PFSK-1 (cell line): Measurements from ENCODE around the gene PDAP1.

Source experiments
- FOXP2 ChIP-seq: optimal IDR thresholded peaks from 2 replicates; pipeline ENCODE3; 2011; ENCODE audit warnings: borderline replicate concordance, control low read depth, inconsistent platforms; ENCODE audit not compliant: insufficient read depth; ENCODE audit errors: extremely low read length, extremely low read depth
- POLR2AphosphoS5 ChIP-seq: IDR thresholded peaks from 2 replicates; pipeline ENCODE4 v1.6.1; 2012; ENCODE audit warnings: low read depth, mild to moderate bottlenecking, control low read depth, low read length, moderate library complexity
- REST ChIP-seq, 2 experiments: IDR thresholded peaks; 2 replicates each; pipeline versions ENCODE4 v1.6.1 to v1.8.0; 2011 to 2012; ENCODE audit warnings: low read depth in 2 of 2, low read length in 2 of 2, control low read depth in 1 of 2, inconsistent platforms in 1 of 2, mild to moderate bottlenecking in 1 of 2, moderate library complexity in 1 of 2; ENCODE audit not compliant: insufficient read depth in 1 of 2
- SIN3A ChIP-seq: IDR thresholded peaks from 2 replicates; pipeline ENCODE4 v1.6.1; 2012; ENCODE audit warnings: mild to moderate bottlenecking, low read length, moderate library complexity, borderline replicate concordance; ENCODE audit not compliant: insufficient read depth
- TAF1 ChIP-seq: IDR thresholded peaks from 2 replicates; pipeline ENCODE4 v1.6.1; 2012; ENCODE audit warnings: low read length, control low read depth, borderline replicate concordance; ENCODE audit not compliant: insufficient read depth

Gene PDAP1

DNA sequence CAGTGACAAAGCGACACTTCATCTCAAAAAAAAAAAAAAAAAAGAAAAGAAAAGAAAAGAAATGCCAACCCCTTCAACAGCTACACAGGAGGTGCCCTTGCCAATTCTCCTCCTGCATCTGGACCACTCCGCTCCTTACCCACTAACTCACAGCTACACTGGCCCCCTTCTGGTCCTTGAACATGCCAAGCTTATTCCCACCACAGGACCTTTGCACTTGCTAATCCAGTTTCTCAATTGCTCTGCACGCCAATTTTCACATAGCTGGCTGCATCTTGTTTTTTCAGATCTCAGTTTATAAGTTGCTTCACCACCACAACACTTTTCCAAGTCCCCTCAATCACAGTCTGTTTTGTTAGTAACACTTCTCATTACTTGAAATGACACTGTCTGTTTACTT lies 5.5 kb downstream of the PDAP1 start:
- TF ChIP-seq TAF1 = no peak
- TF ChIP-seq REST (IDR thresholded peaks at IDR 0.05; ENCODE audit: insufficient read depth in 1 of 2, low read depth in 2 of 2, low read length in 2 of 2) = no peak
- no peak for TF ChIP-seq SIN3A
- TF ChIP-seq POLR2AphosphoS5 = no peak
- no peak for TF ChIP-seq FOXP2

DNA sequence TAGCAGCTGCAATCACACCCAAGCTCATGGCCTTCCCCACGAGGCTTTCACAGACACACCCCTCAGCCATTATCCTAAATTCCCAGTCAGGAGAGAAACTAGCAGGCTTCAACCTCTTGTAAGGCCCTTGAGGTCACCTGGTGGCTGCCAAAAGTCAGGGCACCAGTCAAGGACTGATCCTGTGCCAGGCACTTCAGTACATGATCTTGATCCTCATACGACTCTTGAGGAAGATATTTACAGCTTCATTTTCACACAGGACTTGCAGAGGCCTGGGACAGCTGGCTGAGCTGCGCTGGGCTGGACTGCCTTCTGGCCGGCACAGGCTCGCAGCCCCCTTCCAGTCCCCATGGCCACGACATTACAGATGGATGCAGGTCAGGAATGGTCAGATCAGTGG lies 8.8 kb downstream of the PDAP1 start:
- TF ChIP-seq REST (IDR thresholded peaks at IDR 0.05; ENCODE audit: insufficient read depth in 1 of 2, low read depth in 2 of 2, low read length in 2 of 2) = no peak
- no peak for TF ChIP-seq TAF1

- TF ChIP-seq POLR2AphosphoS5 = no peak
- TF ChIP-seq TAF1 = no peak
- TF ChIP-seq FOXP2 = no peak
- no peak for TF ChIP-seq SIN3A
- TF ChIP-seq REST (IDR thresholded peaks at IDR 0.05; ENCODE audit: insufficient read depth in 1 of 2, low read depth in 2 of 2, low read length in 2 of 2) = no peak
Observed at GRCh38 chr7:99398891-99399445, 9.4 kb downstream of the PDAP1 start.

GRCh38 chr7:99397297-99397983 lies 11.0 kb downstream of the PDAP1 start:
- TF ChIP-seq POLR2AphosphoS5 (0 out of 2 replicates have a peak, but pooled peaks have one; percentile 16), TAF1 (no peak)

- TF ChIP-seq TAF1 (no peak), POLR2AphosphoS5 (peak; percentile 51)
Observed at GRCh38 chr7:99396418-99397296, 11.7 kb downstream of the PDAP1 start.

DNA sequence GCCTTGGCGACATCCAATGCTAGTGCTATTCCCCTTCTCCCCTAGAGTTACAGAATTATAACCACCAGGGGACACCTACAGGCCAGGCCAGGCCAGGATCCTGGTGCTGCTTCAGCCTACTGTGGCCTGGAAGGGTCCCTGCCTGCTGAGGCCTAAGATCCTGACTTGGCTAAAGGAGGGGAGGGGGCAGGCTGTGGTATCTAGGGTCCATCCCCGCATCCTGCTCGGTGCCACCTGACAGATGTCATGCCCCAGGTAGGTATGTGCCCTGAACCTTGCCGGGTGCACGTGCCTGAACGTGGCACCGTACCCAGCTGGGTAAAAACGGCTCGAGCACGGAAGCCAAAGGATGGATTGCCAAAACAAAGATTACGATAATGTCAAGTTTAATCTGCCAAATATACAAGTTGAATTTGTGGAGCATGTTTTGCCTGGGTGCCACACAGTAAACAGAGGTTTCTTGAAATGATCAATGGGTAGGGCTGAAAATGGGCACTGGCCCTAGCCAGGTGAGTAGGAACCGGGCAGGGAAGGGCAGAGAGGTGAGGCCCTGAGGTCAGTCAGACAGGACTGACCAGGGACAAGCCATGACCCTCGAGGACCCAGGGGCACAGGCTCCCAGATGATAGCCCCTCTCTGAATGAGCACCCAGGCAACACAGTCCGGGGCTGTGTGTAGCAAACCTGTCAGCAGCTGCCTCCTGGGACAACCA lies 12.6 kb downstream of the PDAP1 start:
- TF ChIP-seq REST (IDR thresholded peaks at IDR 0.05; ENCODE audit: insufficient read depth in 1 of 2, low read depth in 2 of 2, low read length in 2 of 2) = no peak
- no peak for TF ChIP-seq POLR2AphosphoS5
- TF ChIP-seq TAF1 = no peak
- no peak for TF ChIP-seq SIN3A
- TF ChIP-seq FOXP2 = no peak
